WTC11 (cell line): ENCODE measurements around the gene OR51B2. TPM values are rescaled to one million over a fixed set of nuclear protein-coding genes. Genes with fewer than 3 reads are reported as not detected.

ENCODE experiments used
- ATAC-seq: fragments of 200-7000 bp; cut with Tn5 transposase; 2 replicates; pipeline ENCODE4 v1.10.0; 2021; ENCODE audit warnings: mild to moderate bottlenecking, moderate library complexity
- CTCF ChIA-PET: fragments of 300-600 bp; sonication (Branson Sonifier 250); formaldehyde crosslinking; loops from one replicate; lab custom pipeline; 2021; ENCODE audit warnings: antibody characterized with exemption; lab: Charles Lee
- POLR2A ChIA-PET: fragments of 350-600 bp; sonication (Branson Sonifier 250); formaldehyde crosslinking; loops from one replicate; lab custom pipeline; 2021; ENCODE audit warnings: antibody characterized with exemption; lab: Charles Lee
- DNase-seq: peaks from one replicate; pipeline ENCODE4 v3.0.0; 2021; ENCODE audit warnings: low spot score
- H3K27ac Mint-ChIP-seq: 2 replicates; pipeline ENCODE4 v1.8.0; 2021; ENCODE audit warnings: mixed read lengths
- H3K27me3 Mint-ChIP-seq: 2 replicates; pipeline ENCODE4 v1.8.0; 2021; ENCODE audit warnings: low read depth, mild to moderate bottlenecking, moderate library complexity, mixed read lengths
- H3K36me3 Mint-ChIP-seq: 2 replicates; pipeline ENCODE4 v1.8.0; 2021; ENCODE audit warnings: mixed read lengths
- H3K4me1 Mint-ChIP-seq: 2 replicates; pipeline ENCODE4 v1.8.0; 2022; ENCODE audit warnings: mixed read lengths
- H3K4me3 Mint-ChIP-seq: 2 replicates; pipeline ENCODE4 v1.8.0; 2021; ENCODE audit warnings: mild to moderate bottlenecking, moderate library complexity, mixed read lengths
- H3K9me3 Mint-ChIP-seq: 2 replicates; pipeline ENCODE4 v1.8.0; 2021; ENCODE audit warnings: mixed read lengths
- CREM ChIP-seq: sonication (generic); formaldehyde crosslinking; IDR thresholded peaks from 2 replicates; pipeline ENCODE4 v1.8.1; 2022; ENCODE audit warnings: mild to moderate bottlenecking, missing genetic modification reagents, moderate library complexity
- ELF4 ChIP-seq: sonication (generic); formaldehyde crosslinking; IDR thresholded peaks from 2 replicates; pipeline ENCODE4 v1.8.1; 2022; ENCODE audit warnings: low read depth, mild to moderate bottlenecking, moderate library complexity, missing genetic modification reagents
- NFATC4 ChIP-seq: fragments of 250-450 bp; sonication (Bioruptor Pico); IDR thresholded peaks from 2 replicates; pipeline ENCODE4 v1.9.0; 2021; ENCODE audit warnings: mild to moderate bottlenecking
- TCF7 ChIP-seq: sonication (generic); formaldehyde crosslinking; IDR thresholded peaks from 2 replicates; pipeline ENCODE4 v1.8.0; 2022; ENCODE audit warnings: mild to moderate bottlenecking, low read depth, missing genetic modification reagents, moderate library complexity
- TEAD4 ChIP-seq: sonication (generic); formaldehyde crosslinking; IDR thresholded peaks from 2 replicates; pipeline ENCODE4 v1.8.0; 2022; ENCODE audit warnings: mild to moderate bottlenecking, missing genetic modification reagents
- ZBTB21 ChIP-seq: sonication (generic); formaldehyde crosslinking; IDR thresholded peaks from 2 replicates; pipeline ENCODE4 v1.8.1; 2023; ENCODE audit warnings: mild to moderate bottlenecking, missing genetic modification reagents, borderline replicate concordance
- ZNF232 ChIP-seq: sonication (generic); formaldehyde crosslinking; IDR thresholded peaks from 2 replicates; pipeline ENCODE4 v1.8.0; 2022; ENCODE audit warnings: mild to moderate bottlenecking, missing genetic modification reagents
- ZNF317 ChIP-seq: sonication (generic); formaldehyde crosslinking; IDR thresholded peaks from 2 replicates; pipeline ENCODE4 v1.8.1; 2023; ENCODE audit warnings: low read depth, mild to moderate bottlenecking, moderate library complexity, missing genetic modification reagents, borderline replicate concordance
- total RNA-seq: library from RNA; stranded (reverse); gene quantifications from 3 replicates; pipeline ENCODE4 v1.2.3, GENCODE V29; 2021
- TF ChIP-seq, protein P1 (sequence below): fragments of 250-450 bp; sonication (Bioruptor Pico); IDR thresholded peaks from 2 replicates; pipeline ENCODE4 v1.9.0; 2021; ENCODE audit warnings: moderate library complexity, mild to moderate bottlenecking, inconsistent platforms, borderline replicate concordance
- TF ChIP-seq, protein P2 (sequence below): fragments of 250-450 bp; sonication (Bioruptor Pico); IDR thresholded peaks from 2 replicates; pipeline ENCODE4 v2.1.2; 2022; ENCODE audit warnings: mild to moderate bottlenecking, moderate library complexity
- TF ChIP-seq, protein P3 (sequence below): sonication (generic); formaldehyde crosslinking; IDR thresholded peaks from 2 replicates; pipeline ENCODE4 v1.8.1; 2023; ENCODE audit warnings: mild to moderate bottlenecking, missing genetic modification reagents, moderate library complexity
- TF ChIP-seq, protein P4 (sequence below): sonication (generic); formaldehyde crosslinking; IDR thresholded peaks from 2 replicates; pipeline ENCODE4 v1.8.1; 2022; ENCODE audit warnings: low read depth, mild to moderate bottlenecking, moderate library complexity, missing genetic modification reagents, borderline replicate concordance
- TF ChIP-seq, protein P5 (sequence below): sonication (generic); formaldehyde crosslinking; IDR thresholded peaks from 2 replicates; pipeline ENCODE4 v1.8.1; 2023; ENCODE audit warnings: mild to moderate bottlenecking, moderate library complexity, missing genetic modification reagents
- TF ChIP-seq, protein P6 (sequence below): fragments of 250-450 bp; sonication (Bioruptor Pico); IDR thresholded peaks from 2 replicates; pipeline ENCODE4 v1.8.0; 2021; ENCODE audit warnings: mild to moderate bottlenecking
- TF ChIP-seq, protein P7 (sequence below): sonication (generic); formaldehyde crosslinking; conservative IDR thresholded peaks from 2 replicates; pipeline ENCODE4 v1.8.1; 2023; ENCODE audit warnings: mild to moderate bottlenecking, low read depth, missing genetic modification reagents, moderate library complexity
- TF ChIP-seq, protein P8 (sequence below): sonication (generic); formaldehyde crosslinking; IDR thresholded peaks from 2 replicates; pipeline ENCODE4 v1.8.0; 2022; ENCODE audit warnings: missing genetic modification reagents
- TF ChIP-seq, protein P9 (sequence below): sonication (generic); formaldehyde crosslinking; IDR thresholded peaks from 2 replicates; pipeline ENCODE4 v1.8.0; 2022; ENCODE audit warnings: mild to moderate bottlenecking, missing genetic modification reagents
- TF ChIP-seq, protein P10 (sequence below): fragments of 250-450 bp; sonication (Bioruptor Pico); IDR thresholded peaks from 2 replicates; pipeline ENCODE4 v1.9.0; 2021; ENCODE audit warnings: mild to moderate bottlenecking

OR51B2 gene
- total RNA-seq, 1 experiment from 2014 or later = not detected

DNA sequence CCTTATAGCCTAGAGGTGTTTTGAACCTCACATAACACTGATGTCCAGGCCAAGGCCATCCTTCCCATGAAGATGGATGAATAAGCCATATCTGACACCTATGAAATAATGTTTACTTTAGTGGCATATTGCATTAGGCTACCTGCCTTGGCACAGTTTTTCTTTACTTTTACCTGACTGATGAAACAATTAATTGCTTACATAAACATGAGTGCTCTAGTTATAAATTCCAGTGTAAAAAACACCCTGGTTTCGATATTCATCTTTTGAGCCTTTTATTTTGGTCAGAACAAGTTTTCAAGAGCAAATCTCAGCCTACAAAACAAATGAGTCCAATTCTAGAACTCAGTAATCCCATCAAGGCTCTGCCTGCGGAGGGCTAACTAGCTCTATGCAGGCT, 47.4 kb downstream of the OR51B2 start:
- no peaks in the 10 kb centered on the region for H3K36me3 Mint-ChIP-seq
- TF ChIP-seq, protein P1, sequence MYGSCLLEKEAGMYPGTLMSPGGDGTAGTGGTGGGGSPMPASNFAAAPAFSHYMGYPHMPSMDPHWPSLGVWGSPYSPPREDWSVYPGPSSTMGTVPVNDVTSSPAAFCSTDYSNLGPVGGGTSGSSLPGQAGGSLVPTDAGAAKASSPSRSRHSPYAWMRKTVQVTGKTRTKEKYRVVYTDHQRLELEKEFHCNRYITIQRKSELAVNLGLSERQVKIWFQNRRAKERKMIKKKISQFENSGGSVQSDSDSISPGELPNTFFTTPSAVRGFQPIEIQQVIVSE (CRISPR knock-in tag) = no peak
- TF ChIP-seq, protein P2, sequence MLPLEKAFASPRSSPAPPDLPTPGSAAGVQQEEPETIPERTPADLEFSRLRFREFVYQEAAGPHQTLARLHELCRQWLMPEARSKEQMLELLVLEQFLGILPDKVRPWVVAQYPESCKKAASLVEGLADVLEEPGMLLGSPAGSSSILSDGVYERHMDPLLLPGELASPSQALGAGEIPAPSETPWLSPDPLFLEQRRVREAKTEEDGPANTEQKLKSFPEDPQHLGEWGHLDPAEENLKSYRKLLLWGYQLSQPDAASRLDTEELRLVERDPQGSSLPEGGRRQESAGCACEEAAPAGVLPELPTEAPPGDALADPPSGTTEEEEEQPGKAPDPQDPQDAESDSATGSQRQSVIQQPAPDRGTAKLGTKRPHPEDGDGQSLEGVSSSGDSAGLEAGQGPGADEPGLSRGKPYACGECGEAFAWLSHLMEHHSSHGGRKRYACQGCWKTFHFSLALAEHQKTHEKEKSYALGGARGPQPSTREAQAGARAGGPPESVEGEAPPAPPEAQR (CRISPR knock-in tag) = no peak
- TF ChIP-seq CREM (CRISPR knock-in tag) (no peak), TCF7 (CRISPR knock-in tag) (no peak), ELF4 (CRISPR knock-in tag) (no peak), ZBTB21 (CRISPR knock-in tag) (no peak), NFATC4 (no peak), ZNF232 (no peak), ZNF317 (CRISPR knock-in tag) (no peak), TEAD4 (CRISPR knock-in tag) (no peak)
- TF ChIP-seq, protein P3, sequence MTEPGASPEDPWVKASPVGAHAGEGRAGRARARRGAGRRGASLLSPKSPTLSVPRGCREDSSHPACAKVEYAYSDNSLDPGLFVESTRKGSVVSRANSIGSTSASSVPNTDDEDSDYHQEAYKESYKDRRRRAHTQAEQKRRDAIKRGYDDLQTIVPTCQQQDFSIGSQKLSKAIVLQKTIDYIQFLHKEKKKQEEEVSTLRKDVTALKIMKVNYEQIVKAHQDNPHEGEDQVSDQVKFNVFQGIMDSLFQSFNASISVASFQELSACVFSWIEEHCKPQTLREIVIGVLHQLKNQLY (CRISPR knock-in tag) = no peak
- TF ChIP-seq, protein P4, sequence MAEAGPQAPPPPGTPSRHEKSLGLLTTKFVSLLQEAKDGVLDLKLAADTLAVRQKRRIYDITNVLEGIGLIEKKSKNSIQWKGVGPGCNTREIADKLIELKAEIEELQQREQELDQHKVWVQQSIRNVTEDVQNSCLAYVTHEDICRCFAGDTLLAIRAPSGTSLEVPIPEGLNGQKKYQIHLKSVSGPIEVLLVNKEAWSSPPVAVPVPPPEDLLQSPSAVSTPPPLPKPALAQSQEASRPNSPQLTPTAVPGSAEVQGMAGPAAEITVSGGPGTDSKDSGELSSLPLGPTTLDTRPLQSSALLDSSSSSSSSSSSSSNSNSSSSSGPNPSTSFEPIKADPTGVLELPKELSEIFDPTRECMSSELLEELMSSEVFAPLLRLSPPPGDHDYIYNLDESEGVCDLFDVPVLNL (CRISPR knock-in tag) = no peak
- TF ChIP-seq, protein P5, sequence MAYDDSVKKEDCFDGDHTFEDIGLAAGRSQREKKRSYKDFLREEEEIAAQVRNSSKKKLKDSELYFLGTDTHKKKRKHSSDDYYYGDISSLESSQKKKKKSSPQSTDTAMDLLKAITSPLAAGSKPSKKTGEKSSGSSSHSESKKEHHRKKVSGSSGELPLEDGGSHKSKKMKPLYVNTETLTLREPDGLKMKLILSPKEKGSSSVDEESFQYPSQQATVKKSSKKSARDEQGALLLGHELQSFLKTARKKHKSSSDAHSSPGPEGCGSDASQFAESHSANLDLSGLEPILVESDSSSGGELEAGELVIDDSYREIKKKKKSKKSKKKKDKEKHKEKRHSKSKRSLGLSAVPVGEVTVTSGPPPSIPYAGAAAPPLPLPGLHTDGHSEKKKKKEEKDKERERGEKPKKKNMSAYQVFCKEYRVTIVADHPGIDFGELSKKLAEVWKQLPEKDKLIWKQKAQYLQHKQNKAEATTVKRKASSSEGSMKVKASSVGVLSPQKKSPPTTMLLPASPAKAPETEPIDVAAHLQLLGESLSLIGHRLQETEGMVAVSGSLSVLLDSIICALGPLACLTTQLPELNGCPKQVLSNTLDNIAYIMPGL (CRISPR knock-in tag) = no peak
- TF ChIP-seq, protein P6, sequence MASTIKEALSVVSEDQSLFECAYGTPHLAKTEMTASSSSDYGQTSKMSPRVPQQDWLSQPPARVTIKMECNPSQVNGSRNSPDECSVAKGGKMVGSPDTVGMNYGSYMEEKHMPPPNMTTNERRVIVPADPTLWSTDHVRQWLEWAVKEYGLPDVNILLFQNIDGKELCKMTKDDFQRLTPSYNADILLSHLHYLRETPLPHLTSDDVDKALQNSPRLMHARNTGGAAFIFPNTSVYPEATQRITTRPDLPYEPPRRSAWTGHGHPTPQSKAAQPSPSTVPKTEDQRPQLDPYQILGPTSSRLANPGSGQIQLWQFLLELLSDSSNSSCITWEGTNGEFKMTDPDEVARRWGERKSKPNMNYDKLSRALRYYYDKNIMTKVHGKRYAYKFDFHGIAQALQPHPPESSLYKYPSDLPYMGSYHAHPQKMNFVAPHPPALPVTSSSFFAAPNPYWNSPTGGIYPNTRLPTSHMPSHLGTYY (CRISPR knock-in tag) = no peak
- TF ChIP-seq, protein P7, sequence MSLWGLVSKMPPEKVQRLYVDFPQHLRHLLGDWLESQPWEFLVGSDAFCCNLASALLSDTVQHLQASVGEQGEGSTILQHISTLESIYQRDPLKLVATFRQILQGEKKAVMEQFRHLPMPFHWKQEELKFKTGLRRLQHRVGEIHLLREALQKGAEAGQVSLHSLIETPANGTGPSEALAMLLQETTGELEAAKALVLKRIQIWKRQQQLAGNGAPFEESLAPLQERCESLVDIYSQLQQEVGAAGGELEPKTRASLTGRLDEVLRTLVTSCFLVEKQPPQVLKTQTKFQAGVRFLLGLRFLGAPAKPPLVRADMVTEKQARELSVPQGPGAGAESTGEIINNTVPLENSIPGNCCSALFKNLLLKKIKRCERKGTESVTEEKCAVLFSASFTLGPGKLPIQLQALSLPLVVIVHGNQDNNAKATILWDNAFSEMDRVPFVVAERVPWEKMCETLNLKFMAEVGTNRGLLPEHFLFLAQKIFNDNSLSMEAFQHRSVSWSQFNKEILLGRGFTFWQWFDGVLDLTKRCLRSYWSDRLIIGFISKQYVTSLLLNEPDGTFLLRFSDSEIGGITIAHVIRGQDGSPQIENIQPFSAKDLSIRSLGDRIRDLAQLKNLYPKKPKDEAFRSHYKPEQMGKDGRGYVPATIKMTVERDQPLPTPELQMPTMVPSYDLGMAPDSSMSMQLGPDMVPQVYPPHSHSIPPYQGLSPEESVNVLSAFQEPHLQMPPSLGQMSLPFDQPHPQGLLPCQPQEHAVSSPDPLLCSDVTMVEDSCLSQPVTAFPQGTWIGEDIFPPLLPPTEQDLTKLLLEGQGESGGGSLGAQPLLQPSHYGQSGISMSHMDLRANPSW (CRISPR knock-in tag) = no peak
- TF ChIP-seq, protein P8, sequence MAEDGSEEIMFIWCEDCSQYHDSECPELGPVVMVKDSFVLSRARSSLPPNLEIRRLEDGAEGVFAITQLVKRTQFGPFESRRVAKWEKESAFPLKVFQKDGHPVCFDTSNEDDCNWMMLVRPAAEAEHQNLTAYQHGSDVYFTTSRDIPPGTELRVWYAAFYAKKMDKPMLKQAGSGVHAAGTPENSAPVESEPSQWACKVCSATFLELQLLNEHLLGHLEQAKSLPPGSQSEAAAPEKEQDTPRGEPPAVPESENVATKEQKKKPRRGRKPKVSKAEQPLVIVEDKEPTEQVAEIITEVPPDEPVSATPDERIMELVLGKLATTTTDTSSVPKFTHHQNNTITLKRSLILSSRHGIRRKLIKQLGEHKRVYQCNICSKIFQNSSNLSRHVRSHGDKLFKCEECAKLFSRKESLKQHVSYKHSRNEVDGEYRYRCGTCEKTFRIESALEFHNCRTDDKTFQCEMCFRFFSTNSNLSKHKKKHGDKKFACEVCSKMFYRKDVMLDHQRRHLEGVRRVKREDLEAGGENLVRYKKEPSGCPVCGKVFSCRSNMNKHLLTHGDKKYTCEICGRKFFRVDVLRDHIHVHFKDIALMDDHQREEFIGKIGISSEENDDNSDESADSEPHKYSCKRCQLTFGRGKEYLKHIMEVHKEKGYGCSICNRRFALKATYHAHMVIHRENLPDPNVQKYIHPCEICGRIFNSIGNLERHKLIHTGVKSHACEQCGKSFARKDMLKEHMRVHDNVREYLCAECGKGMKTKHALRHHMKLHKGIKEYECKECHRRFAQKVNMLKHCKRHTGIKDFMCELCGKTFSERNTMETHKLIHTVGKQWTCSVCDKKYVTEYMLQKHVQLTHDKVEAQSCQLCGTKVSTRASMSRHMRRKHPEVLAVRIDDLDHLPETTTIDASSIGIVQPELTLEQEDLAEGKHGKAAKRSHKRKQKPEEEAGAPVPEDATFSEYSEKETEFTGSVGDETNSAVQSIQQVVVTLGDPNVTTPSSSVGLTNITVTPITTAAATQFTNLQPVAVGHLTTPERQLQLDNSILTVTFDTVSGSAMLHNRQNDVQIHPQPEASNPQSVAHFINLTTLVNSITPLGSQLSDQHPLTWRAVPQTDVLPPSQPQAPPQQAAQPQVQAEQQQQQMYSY (CRISPR knock-in tag) = no peak
- TF ChIP-seq, protein P9, sequence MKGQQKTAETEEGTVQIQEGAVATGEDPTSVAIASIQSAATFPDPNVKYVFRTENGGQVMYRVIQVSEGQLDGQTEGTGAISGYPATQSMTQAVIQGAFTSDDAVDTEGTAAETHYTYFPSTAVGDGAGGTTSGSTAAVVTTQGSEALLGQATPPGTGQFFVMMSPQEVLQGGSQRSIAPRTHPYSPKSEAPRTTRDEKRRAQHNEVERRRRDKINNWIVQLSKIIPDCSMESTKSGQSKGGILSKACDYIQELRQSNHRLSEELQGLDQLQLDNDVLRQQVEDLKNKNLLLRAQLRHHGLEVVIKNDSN (CRISPR knock-in tag) = no peak
- TF ChIP-seq, protein P10, sequence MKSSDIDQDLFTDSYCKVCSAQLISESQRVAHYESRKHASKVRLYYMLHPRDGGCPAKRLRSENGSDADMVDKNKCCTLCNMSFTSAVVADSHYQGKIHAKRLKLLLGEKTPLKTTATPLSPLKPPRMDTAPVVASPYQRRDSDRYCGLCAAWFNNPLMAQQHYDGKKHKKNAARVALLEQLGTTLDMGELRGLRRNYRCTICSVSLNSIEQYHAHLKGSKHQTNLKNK (CRISPR knock-in tag) = no peak
- no peak overlapping the region for H3K27ac Mint-ChIP-seq
- H3K4me3 Mint-ChIP-seq = no peak overlapping the region
- no peaks in the 10 kb centered on the region for H3K27me3 Mint-ChIP-seq
- ChIA-PET POLR2A (interaction anchor here (0.6 kb wide), 1 partner anchor 88 kb away, joined by 6 read pairs; no protein-coding TSS in a partner anchor), CTCF (interaction anchor here (0.7 kb wide), 1 partner anchor 15 kb away, joined by 3 read pairs; no protein-coding TSS in a partner anchor)
- DNase-seq = no peak
- no peak for ATAC-seq
- peaks cover 9% of the 10 kb centered on the region for H3K4me1 Mint-ChIP-seq
- no peaks in the 10 kb centered on the region for H3K9me3 Mint-ChIP-seq
